B cell (primary cell): ENCODE data around the gene ZNF138.

Experiments
- CTCF ChIP-seq: fragments of 200-600 bp; IDR thresholded peaks from one replicate; pipeline ENCODE4 v1.8.0; 2022; ENCODE audit warnings: antibody characterized with exemption, mild to moderate bottlenecking
- EZH2 ChIP-seq: IDR thresholded peaks from 2 replicates; pipeline ENCODE4 v1.6.1; 2012; ENCODE audit warnings: borderline replicate concordance, low read depth, mild to moderate bottlenecking, moderate library complexity, low read length; ENCODE audit not compliant: insufficient read depth, poor library complexity, severe bottlenecking

GRCh38 chr7:64875658-64876406 lies 81.6 kb downstream of the ZNF138 start:
- TF ChIP-seq CTCF (no peak), EZH2 (no peak)
